Measurements from ENCODE around the gene ANKHD1.

- TF ChIP-seq POLR2A (conservative IDR thresholded peaks at IDR 0.05) (peak; percentile 90), YY1 (IDR thresholded peaks at IDR 0.05; ENCODE audit: borderline replicate concordance in 1 of 3, control insufficient read depth in 1 of 3, extremely low read depth in 1 of 3, insufficient read depth in 3 of 3, insufficient read length in 1 of 3, insufficient replicate concordance in 2 of 3, low read depth in 1 of 3, low read length in 2 of 3) (peak in 2 of 3 experiments; percentile 40 to 51), ZNF780A (CRISPR knock-in tag; IDR thresholded peaks at IDR 0.05) (no peak), ATF2 (CRISPR knock-in tag; IDR thresholded peaks at IDR 0.05) (no peak), CTCF (IDR thresholded peaks at IDR 0.05 in 2 of 3, conservative IDR thresholded peaks at IDR 0.05 in 1 of 3; ENCODE audit: insufficient read depth in 2 of 3, low read depth in 1 of 3, low read length in 3 of 3) (peak in 1 of 3 experiments; percentile 15; a peak in 1 of 6 replicates), MAX (CRISPR knock-in tag; IDR thresholded peaks at IDR 0.05) (no peak), POU5F1 (IDR thresholded peaks at IDR 0.05; ENCODE audit: borderline replicate concordance, low read depth, low read length, partially characterized antibody) (no peak), CBX8 (IDR thresholded peaks at IDR 0.05; ENCODE audit: borderline replicate concordance, extremely low read depth, low read depth, low read length, poor library complexity, severe bottlenecking) (no peak), HDAC2 (IDR thresholded peaks at IDR 0.05) (no peak), ZNF766 (CRISPR knock-in tag; conservative IDR thresholded peaks at IDR 0.05) (no peak), EP300 (IDR thresholded peaks at IDR 0.05; ENCODE audit: low read length) (no peak), ARID2 (IDR thresholded peaks at IDR 0.05) (no peak), ZNF511 (CRISPR knock-in tag; IDR thresholded peaks at IDR 0.05) (peak; percentile 32; the same call in 1 of the 2 replicates)
Observed at GRCh38 chr5:140401362-140402257, at the start of gene ANKHD1.
